Activated CD8-positive, alpha-beta memory T cell treated with anti-CD3 and anti-CD28 coated beads, Interleukin-2, amount 50 U/mL, for 24 hours (primary cell): Measurements from ENCODE around the gene PHLPP1.

Experiments used
- DNase-seq: peaks from one replicate; pipeline ENCODE4 v3.0.0-alpha.2; 2020; ENCODE audit errors: extremely low read depth

The PHLPP1 gene

DNA sequence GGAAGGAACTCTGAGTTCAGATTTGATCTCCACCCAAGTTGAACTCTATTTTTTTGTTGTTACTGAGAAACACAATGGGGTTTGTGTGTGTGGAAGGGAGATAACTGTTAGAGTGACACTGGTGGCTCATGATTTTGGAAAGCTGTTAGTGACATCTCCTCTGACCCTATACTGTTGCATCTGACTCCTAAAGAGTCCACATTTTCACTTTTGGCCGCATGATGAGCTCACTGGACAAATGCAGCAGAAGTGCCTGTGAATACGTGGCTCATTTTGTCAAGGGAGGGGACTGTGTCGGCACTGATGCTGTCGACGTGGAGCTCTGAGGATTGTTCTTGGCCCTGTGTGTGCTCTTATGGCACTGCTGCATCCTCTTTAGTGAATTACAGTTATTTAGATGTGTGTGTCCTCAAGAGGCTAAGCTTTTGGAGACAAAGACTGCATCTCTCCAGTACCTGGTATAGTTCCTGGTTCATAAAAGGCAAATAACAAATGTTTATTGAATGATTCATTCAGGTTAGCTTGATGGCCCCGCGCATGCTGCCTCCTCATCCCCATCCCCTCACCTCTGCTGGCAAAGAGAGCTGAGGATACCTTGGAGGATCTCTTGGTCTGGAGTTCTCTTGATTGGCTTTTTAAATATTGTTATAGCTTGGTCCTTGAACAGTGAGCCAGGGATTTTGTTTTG, 135.4 kb downstream of the PHLPP1 start:
- DNase-seq = no peak

DNA sequence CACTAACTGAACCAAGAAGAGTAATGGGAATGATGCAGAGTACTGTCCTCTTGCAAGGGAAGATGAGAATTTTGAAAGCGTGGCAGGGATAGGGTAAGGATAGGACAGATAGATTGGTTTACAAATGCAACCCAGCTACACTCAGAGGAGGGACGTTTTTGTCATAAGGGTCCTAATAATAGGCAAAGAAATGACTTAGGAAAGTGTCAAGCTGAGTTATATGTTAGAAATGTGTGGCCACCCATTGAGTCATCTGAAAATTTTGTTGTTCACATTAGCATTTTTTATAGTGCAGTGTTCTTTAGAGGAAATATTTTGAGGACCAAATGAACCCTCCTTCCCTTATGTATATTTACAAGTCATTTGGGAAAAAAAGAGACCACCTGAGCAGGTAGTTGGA, 137.5 kb downstream of the PHLPP1 start:
- DNase-seq = no peak

DNA sequence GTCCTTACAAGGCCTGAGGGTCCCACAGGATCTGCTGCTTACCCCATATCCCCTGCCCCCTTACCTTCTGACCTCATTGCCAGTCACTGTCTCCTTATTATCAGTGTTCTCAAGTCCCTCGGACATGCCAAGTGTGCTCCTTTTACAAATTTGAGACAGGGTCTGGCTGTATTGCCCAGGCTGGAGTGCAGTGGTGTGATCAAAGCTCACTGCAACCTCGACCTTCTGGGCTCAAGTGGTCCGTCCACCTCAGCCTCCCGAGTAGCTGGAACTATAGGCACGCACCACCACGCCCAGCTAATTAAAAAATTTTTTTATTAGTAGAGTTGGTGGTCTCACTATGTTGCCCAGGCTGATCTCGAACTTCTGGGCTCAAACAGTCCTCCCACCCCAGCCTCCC, 141.0 kb downstream of the PHLPP1 start:
- no peak for DNase-seq

GRCh38 chr18:62857263-62857976, 142.1 kb downstream of the PHLPP1 start:
- no peak for DNase-seq

- no peak for DNase-seq
Observed at GRCh38 chr18:62860062-62860461, 144.7 kb downstream of the PHLPP1 start.

GRCh38 chr18:62862466-62862865, 147.1 kb downstream of the PHLPP1 start:
- DNase-seq = no peak

- DNase-seq = no peak
Observed at GRCh38 chr18:62863579-62864001, 148.2 kb downstream of the PHLPP1 start.

GRCh38 chr18:62865498-62865897, 150.2 kb downstream of the PHLPP1 start:
- DNase-seq = no peak

DNA sequence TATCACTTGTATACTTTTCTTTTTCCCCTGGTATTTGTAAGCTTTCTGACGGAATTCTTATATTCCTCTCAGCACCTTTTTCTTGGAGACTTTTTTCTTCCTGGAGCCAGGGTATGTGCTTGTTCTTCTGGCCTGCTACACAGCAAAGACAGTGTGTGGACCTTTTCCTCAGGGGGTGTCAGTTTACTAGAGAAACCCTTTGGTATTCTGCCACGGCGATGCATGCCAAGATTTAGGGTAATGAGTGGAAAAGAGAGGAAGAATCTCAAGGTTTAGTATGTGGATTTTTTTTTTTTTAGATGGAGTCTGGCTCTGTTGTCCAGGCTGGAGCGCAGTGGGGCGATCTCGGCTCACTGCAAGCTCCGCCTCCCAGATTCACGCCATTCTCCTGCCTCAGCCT, 152.2 kb downstream of the PHLPP1 start:
- DNase-seq = no peak

DNA sequence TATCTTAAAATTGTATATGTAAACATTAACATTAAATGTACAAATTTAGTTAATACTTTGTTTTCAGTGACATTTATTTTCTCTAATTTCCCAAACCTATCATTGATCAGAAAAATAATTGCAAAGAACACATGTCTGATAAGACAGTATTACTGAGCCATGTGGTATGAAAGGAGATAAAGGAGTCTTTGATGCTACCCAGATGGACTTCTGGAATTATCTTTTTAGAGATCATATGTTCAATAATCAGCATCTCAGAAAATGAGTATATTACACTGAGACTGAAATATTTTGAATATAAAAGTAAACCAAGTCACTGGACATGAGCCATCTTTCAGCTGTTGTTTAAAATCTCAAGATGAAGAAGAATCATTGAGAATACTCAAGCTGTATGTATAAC, 153.3 kb downstream of the PHLPP1 start:
- DNase-seq = no peak

- no peak for DNase-seq
Observed at GRCh38 chr18:62870643-62871042, 155.3 kb downstream of the PHLPP1 start.

DNA sequence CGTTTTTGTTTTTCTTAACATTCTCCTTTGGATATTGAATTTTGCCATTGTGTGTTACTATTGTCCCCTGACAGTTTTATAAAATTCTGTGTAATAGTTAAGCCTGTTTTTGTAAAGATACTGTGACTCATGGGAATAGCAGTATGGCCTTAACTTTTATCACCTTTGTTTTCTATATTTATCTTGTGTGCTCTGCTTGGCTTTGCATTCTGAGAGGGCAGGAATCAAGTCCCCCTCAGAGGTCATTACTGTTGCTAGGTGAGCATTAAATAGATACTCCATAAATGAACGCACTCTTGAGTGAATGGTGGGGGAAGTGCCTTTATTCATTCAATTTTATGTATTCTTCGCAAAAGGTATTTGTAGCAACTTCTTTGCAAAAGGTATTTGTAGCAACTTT, 160.0 kb downstream of the PHLPP1 start:
- no peak for DNase-seq

DNA sequence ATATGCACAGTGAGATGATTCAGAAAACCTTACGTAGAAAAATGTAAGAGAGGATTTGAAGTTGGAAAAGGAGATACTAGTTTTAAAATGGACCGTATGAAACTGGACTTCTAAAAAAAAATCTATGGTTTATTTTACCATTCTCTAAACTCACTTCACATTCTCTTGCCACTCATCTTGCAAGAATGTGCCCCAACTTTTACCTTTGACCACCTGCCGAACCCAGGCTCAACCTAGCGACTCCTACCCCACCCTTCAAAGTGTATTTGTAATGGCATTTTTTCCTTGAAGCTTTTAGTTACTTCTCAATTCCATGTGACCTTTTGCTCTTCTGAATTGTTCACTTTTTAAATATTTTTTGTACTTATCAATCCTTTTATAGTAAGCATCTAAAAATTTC, 160.8 kb downstream of the PHLPP1 start:
- no peak for DNase-seq

GRCh38 chr18:62876828-62877227, 161.5 kb downstream of the PHLPP1 start:
- DNase-seq = no peak

DNA sequence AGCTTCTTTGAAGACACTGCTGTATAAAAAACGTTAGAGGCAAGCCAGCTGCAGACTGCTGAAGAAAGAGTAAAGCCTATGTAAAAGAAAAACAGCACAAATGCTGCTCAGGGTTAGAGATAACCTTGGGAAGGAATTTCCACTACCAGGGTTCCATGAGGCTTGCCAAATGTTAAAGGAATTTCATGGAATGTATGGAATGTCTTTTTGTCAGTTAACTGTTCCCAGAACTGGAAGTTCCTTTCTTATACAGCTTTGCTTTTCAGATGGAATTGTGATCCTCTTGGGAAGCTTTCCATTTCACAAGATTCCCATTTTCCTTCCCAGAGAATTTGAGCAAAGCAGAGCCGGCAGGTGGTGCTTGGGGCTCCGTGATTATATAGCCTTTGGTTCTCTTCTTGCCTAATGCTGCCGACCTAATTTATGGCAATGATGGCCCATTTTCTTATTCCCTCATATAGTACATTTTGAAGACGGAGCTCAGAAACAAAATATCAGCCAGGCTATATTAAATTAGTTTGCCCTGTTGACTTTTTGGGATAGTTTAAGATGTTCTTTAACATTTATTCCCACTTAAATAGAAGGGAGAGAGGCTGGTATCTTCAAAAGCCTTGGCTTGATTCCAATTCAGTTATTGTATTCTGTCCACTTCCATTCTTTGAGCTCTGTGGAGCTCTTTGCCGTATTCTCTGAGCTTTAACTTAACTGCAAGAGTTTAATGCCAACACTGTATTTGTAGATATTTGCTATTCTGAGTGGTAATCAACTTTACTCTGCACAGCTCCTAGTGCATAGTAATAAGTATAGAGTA, 162.3 kb downstream of the PHLPP1 start:
- no peak for DNase-seq

DNA sequence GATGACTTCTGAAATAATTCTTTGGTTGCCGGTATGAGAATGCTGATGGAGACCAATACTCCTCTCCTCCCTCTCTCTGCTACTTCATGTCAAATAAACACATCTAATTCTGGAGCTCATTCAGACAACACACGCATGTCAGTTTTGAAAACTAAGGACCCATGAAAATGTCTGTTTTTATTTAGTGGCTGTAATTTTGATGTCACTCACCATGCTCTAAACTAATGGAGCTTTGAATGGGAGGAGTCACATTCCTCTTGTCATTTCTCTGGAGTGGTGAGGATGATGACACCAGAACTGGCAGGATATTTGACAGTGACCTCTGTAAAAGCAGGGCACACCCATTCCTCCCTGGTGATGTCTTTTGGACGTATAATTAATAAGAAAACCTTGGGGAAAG, 163.0 kb downstream of the PHLPP1 start:
- DNase-seq = no peak

DNA sequence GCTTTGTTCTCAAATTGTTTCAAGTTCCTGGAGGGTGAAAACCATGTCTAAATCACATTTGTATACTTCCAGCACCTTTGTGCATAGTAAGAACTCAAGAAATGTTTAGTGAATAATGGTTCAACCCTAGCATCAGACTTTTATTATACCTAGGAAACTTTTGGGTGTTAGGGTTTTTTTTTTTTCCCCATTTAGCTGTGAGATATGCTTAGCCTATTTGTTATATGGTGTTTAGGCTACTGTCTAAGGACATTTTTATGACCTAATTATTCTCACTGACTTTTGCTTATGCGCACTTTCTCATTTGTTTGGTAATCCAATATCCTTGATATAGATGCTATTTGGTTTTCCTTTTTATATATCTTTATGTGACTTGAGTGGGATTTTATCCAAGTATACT, 164.7 kb downstream of the PHLPP1 start:
- no peak for DNase-seq

GRCh38 chr18:62880673-62881364, 165.5 kb downstream of the PHLPP1 start:
- DNase-seq = no peak

DNA sequence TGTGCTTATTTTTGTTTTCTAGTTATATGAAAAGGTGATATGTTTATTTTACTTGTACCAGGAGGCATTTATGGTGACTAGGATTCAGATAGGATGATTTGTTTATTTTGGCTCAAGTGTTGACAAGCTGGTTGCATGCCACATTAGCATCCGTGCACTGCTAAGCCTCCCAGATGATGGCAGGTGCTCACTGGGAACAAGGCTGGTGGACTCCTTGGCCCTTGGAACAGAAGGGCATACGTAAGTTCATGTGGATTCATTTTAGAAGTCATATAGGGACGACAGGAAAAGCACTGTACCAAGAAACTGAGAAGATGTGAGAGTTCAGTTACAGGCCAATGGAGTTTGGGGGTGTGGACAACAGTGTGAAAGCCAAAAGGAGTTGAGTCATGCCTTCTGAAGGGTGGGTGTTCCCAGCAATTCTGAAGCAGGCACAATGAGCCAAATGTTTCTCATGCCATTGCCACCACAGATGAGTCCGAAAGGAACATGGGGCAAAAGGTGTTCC, 166.2 kb downstream of the PHLPP1 start:
- DNase-seq = no peak

DNA sequence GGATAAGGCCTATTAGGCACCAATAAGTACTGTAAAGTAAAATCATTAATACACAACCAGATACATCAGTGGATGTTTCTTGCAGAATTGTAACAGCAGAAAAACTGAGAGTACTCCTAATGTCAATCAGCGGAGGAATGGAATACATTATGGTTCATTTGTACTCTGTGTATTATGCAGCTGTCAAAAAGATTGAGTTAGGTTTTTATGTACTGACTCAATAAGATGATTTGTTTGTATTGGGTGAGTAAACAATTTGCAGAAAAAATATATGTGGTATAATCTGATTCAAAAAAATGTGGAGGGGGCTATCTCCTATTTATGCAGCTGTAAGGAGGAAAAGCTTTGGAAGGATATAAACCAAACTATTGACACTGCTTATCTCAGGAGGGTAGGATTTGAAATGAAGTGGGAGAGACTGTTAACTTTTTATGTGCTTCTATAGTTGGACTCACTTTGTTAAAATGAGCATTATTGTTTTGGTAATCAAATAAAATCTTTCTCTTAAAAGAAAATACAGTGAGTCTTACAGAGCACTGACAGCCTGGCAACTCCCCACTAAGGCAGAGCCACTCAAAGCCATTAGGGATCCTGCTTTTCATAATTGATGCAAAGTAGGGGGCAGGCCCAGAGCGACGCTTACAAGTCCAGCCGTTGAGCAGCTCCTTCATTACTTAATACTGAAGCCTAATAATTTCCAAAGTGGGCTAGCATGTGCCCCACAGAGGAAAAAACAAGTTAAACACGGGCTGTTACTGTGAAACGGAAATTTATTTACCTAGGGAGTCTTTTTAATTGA, 168.8 kb downstream of the PHLPP1 start:
- DNase-seq = no peak

DNA sequence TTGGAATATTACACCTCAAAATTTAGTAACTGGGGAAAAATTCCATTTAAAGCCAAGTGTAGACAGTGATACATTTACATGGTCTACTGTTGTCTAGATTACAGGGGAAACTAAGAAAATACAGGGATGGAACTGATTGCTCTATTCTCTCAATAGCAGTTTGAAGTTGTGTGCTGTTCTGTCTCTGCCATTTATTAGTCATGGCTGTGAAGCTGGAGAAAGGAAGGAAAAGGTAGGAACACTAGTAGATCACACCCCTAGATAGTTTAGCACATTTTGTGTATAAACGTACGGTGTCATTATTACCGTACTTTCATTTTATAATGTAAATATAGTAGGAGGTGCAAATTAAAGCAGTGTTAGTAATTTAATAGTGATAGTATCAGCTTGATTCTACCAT, 170.5 kb downstream of the PHLPP1 start:
- DNase-seq = no peak
